SK-N-MC (cell line): ENCODE measurements around the gene RAB6D.
"Not testable (repeated sequence)": the region's sequence is repeated elsewhere in the genome, so short reads cannot be mapped to it uniquely, and the experiment has no call there.

Source experiments
- DNase-seq: peaks from one replicate; pipeline ENCODE4 v3.0.0-alpha.2; 2011; ENCODE audit warnings: low read depth, low spot score
- H3K27ac ChIP-seq: fragments of 200-600 bp; sonication (generic); 2 replicates; pipeline ENCODE4 v1.5.1; 2016; ENCODE audit warnings: mixed run types
- H3K36me3 ChIP-seq: fragments of 200-600 bp; sonication (generic); 2 replicates; pipeline ENCODE4 v1.6.1; 2017; ENCODE audit warnings: antibody characterized with exemption, low read length, mixed read lengths; ENCODE audit not compliant: insufficient read depth
- H3K4me3 ChIP-seq: fragments of 200-600 bp; sonication (generic); 2 replicates; pipeline ENCODE4 v1.5.1; 2016
- H3K9ac ChIP-seq: fragments of 200-600 bp; sonication (generic); 2 replicates; pipeline ENCODE4 v1.8.0; 2017; ENCODE audit warnings: mixed run types, mixed read lengths; ENCODE audit not compliant: insufficient read length
- H3K9me3 ChIP-seq: fragments of 200-600 bp; sonication (generic); 2 replicates; pipeline ENCODE4 v1.6.1; 2017; ENCODE audit warnings: low read depth, mild to moderate bottlenecking, antibody characterized with exemption, low read length, moderate library complexity, mixed read lengths
- EZH2 ChIP-seq: fragments of 200-600 bp; sonication (generic); IDR thresholded peaks from one replicate; pipeline ENCODE4 v1.6.1; 2017; ENCODE audit warnings: antibody characterized with exemption
- FOXP2 ChIP-seq: optimal IDR thresholded peaks from 2 replicates; pipeline ENCODE3; 2011; ENCODE audit warnings: mild to moderate bottlenecking, moderate library complexity; ENCODE audit not compliant: insufficient read depth; ENCODE audit errors: extremely low read length, control extremely low read depth
- POLR2AphosphoS5 ChIP-seq: IDR thresholded peaks from 2 replicates; pipeline ENCODE4 v1.6.1; 2012; ENCODE audit warnings: mild to moderate bottlenecking, low read depth, low read length, borderline replicate concordance

The RAB6D gene

GRCh38 chr2:131367352-131367751, 3.4 kb upstream of the RAB6D start:
- H3K27ac ChIP-seq: no peak overlapping the region
- DNase-seq: no peak
- no peaks in the 10 kb centered on the region for H3K9me3 ChIP-seq
- no peak overlapping the region for H3K9ac ChIP-seq
- no peak overlapping the region for H3K4me3 ChIP-seq
- H3K36me3 ChIP-seq: no peaks in the 10 kb centered on the region
- TF ChIP-seq FOXP2: no peak

GRCh38 chr2:131366643-131367042, 2.7 kb upstream of the RAB6D start:
- Histone ChIP-seq H3K27ac (no peak overlapping the region), H3K9ac (no peak overlapping the region), H3K4me3 (no peak overlapping the region), H3K36me3 (no peaks in the 10 kb centered on the region), H3K9me3 (no peaks in the 10 kb centered on the region)
- DNase-seq: no peak
- TF ChIP-seq POLR2AphosphoS5 (no peak), FOXP2 (no peak)

GRCh38 chr2:131365452-131365851, 1.5 kb upstream of the RAB6D start:
- TF ChIP-seq EZH2: no peak
- no peak for TF ChIP-seq POLR2AphosphoS5
- no peak for TF ChIP-seq FOXP2
- Histone ChIP-seq H3K36me3 (no peaks in the 10 kb centered on the region), H3K9ac (no peak overlapping the region), H3K4me3 (no peak overlapping the region), H3K9me3 (no peaks in the 10 kb centered on the region), H3K27ac (no peak overlapping the region)
- DNase-seq: no peak

- DNase-seq, H3K9ac ChIP-seq: not testable (repeated sequence)
Measured at GRCh38 chr2:131363213-131363612, 755 bp downstream of the RAB6D start.

GRCh38 chr2:131361773-131362172, 2.2 kb downstream of the RAB6D start:
- not testable (repeated sequence) for H3K36me3 ChIP-seq, H3K27ac ChIP-seq, H3K9me3 ChIP-seq, H3K9ac ChIP-seq, DNase-seq
- H3K4me3 ChIP-seq: peak overlapping the region; percentile 31; the same call in 1 of the 2 replicates

More at GRCh38 chr2:131363213-131363612, 755 bp downstream of the RAB6D start:
- H3K4me3 ChIP-seq: peak overlapping the region; percentile 66
- not testable (repeated sequence) for H3K9me3 ChIP-seq, H3K36me3 ChIP-seq, H3K27ac ChIP-seq

- not testable (repeated sequence) for H3K9ac ChIP-seq, DNase-seq, H3K27ac ChIP-seq, H3K9me3 ChIP-seq, H3K36me3 ChIP-seq, H3K4me3 ChIP-seq
Measured at GRCh38 chr2:131353167-131353697, 10.7 kb downstream of the RAB6D start.

- no peak overlapping the region for H3K27ac ChIP-seq
- H3K4me3 ChIP-seq: no peak overlapping the region
- H3K36me3 ChIP-seq: no peaks in the 10 kb centered on the region
- no peak overlapping the region for H3K9ac ChIP-seq
- no peaks in the 10 kb centered on the region for H3K9me3 ChIP-seq
- no peak for DNase-seq
- TF ChIP-seq POLR2AphosphoS5 (no peak), FOXP2 (no peak), EZH2 (no peak)
Measured at GRCh38 chr2:131349021-131349420, 14.9 kb downstream of the RAB6D start.

GRCh38 chr2:131347035-131347434, 16.9 kb downstream of the RAB6D start:
- H3K4me3 ChIP-seq, H3K9me3 ChIP-seq, H3K27ac ChIP-seq, H3K36me3 ChIP-seq, H3K9ac ChIP-seq, DNase-seq: not testable (repeated sequence)

GRCh38 chr2:131339307-131339706, 24.7 kb downstream of the RAB6D start:
- not testable (repeated sequence) for H3K9me3 ChIP-seq, H3K9ac ChIP-seq, H3K27ac ChIP-seq, H3K36me3 ChIP-seq, H3K4me3 ChIP-seq, DNase-seq

- not testable (repeated sequence) for H3K36me3 ChIP-seq, H3K9ac ChIP-seq, DNase-seq, H3K4me3 ChIP-seq, H3K9me3 ChIP-seq, H3K27ac ChIP-seq
Measured at GRCh38 chr2:131335319-131335718, 28.6 kb downstream of the RAB6D start.

- not testable (repeated sequence) for H3K27ac ChIP-seq, H3K4me3 ChIP-seq, H3K9me3 ChIP-seq, H3K36me3 ChIP-seq, DNase-seq, H3K9ac ChIP-seq
Measured at GRCh38 chr2:131332709-131333108, 31.3 kb downstream of the RAB6D start.

- H3K36me3 ChIP-seq, H3K9me3 ChIP-seq, H3K27ac ChIP-seq, H3K9ac ChIP-seq, DNase-seq, H3K4me3 ChIP-seq: not testable (repeated sequence)
Measured at GRCh38 chr2:131331000-131331399, 33.0 kb downstream of the RAB6D start.
